Psoas muscle (tissue), 8 donors: Measurements from ENCODE around the gene IL23A. TPM values are rescaled to one million over a fixed set of nuclear protein-coding genes. Genes with fewer than 3 reads are reported as not detected.

ENCODE experiments used
- ATAC-seq, 4 donors: fragments of 200-7000 bp; cut with Tn5 transposase; one replicate each; pipeline ENCODE4 v1.9.1; 2020; ENCODE audit warnings: moderate library complexity in 3 of 4, mild to moderate bottlenecking in 2 of 4
- DNase-seq, 2 donors: peaks; one replicate each; pipeline ENCODE4 v3.0.0-alpha.2; 2020
- H3K27ac ChIP-seq: fragments of 200-600 bp; one replicate; pipeline ENCODE4 v1.8.0; 2022
- H3K27me3 ChIP-seq, 3 donors: fragments of 200-600 bp in 1 of 3; one replicate each; pipeline versions ENCODE4 v1.6.1 to v1.8.0; 2013 to 2022; ENCODE audit warnings: low read length in 2 of 3, mild to moderate bottlenecking in 2 of 3, moderate library complexity in 1 of 3; ENCODE audit not compliant: insufficient read depth in 3 of 3
- H3K36me3 ChIP-seq, 2 donors: fragments of 200-600 bp in 1 of 2; one replicate each; pipeline versions ENCODE4 v1.6.1 to v1.8.0; 2013 to 2022; ENCODE audit warnings: low read depth in 1 of 2, mild to moderate bottlenecking in 1 of 2, moderate library complexity in 1 of 2; ENCODE audit not compliant: insufficient read depth in 1 of 2
- H3K4me1 ChIP-seq: fragments of 200-600 bp; one replicate; pipeline ENCODE4 v1.8.0; 2022
- H3K4me3 ChIP-seq: fragments of 200-600 bp; one replicate; pipeline ENCODE4 v1.8.0; 2022; ENCODE audit warnings: mild to moderate bottlenecking
- H3K9me3 ChIP-seq: fragments of 200-600 bp; one replicate; pipeline ENCODE4 v1.8.0; 2022
- WGBS, 3 donors: extraction: QIAGEN DNeasy Blood & Tissue Kit; methylation state at CpG; one replicate each; pipeline versions ENCODE4 v1.1.6 to v1.1.7; 2013; 5-methylcytosine and 5-hydroxymethylcytosine counted together
- intact Hi-C, 2 donors: fragments of 100-400 bp; cut with DNase I; formaldehyde crosslinking; loops; one replicate each; pipeline versions ENCODE4 v1.11.0 to v1.14.2; 2022
- polyA plus RNA-seq, 3 donors: library from polyadenylated mRNA; stranded (reverse); fragments of 200-250 nt; gene quantifications; one replicate each; pipeline ENCODE4 v1.2.3, GENCODE V29; 2013
- total RNA-seq, 4 donors: library from RNA; stranded (reverse); fragmentation: NEBNext Ultra II Directional in 2 of 4; extraction: Animal tissue kit (Norgen Biotek cat#: 25700) in 2 of 4; gene quantifications; one replicate each; pipeline versions ENCODE4 v1.2.1 to v1.2.4, GENCODE V29; 2021 to 2023
- TF ChIP-seq, protein P1 (sequence below): fragments of 200-600 bp; IDR thresholded peaks from one replicate; pipeline ENCODE4 v1.8.0; 2022; ENCODE audit warnings: antibody characterized with exemption
- donor health status: healthy with polysubstance abuse.
- donor health status: DM: no; HTN: no; CAD: no; lungs with moderate emphysema.
- donor health status: Bipolar disorder and iron deficiency.
- donor health status: healthy.
- donor health status: DM: yes; HTN: yes; CAD: no.
- donor health status: DM: no; HTN: no; CAD: no.
- donor health status: DM: no; HTN: no; CAD: no.
- donor health status: DM: yes; HTN: yes; CAD: no.

IL23A gene
- total and polyA plus RNA-seq, 7 donors: 0.32 to 0.68 (median 0.57) TPM; not detected in 4

DNA sequence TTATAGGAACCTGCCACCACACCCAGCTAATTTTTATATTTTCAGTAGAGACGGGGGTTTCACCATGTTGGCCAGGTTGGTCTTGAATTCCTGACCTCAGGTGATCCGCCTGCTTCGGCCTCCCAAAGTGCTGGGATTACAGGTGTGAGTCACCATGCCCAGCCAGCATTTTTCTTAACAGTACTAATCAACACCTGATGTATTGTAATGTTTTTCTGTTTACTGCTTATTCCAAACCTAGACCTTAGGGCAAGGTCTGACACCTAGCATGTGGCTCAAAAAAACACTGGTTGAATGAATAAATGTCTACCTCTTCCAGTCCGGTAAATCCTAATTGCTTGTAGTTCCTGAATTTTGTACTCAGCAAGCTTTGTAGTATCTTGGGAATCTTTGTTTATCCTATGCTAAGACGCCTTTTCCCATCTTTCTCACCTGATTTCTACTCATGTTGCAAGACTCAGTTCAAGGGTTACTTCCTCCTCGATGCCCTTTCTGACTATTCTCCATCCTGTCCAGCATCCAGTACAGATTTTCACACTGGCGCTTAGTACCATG lies 7.7 kb upstream of the IL23A start:
- H3K4me3 ChIP-seq: no peak overlapping the region
- peaks cover 0 to 42% of the 10 kb centered on the region in 2 donors for H3K36me3 ChIP-seq
- H3K4me1 ChIP-seq: peaks cover 6% of the 10 kb centered on the region
- ATAC-seq (no peak), DNase-seq (no peak)
- TF ChIP-seq, protein P1, sequence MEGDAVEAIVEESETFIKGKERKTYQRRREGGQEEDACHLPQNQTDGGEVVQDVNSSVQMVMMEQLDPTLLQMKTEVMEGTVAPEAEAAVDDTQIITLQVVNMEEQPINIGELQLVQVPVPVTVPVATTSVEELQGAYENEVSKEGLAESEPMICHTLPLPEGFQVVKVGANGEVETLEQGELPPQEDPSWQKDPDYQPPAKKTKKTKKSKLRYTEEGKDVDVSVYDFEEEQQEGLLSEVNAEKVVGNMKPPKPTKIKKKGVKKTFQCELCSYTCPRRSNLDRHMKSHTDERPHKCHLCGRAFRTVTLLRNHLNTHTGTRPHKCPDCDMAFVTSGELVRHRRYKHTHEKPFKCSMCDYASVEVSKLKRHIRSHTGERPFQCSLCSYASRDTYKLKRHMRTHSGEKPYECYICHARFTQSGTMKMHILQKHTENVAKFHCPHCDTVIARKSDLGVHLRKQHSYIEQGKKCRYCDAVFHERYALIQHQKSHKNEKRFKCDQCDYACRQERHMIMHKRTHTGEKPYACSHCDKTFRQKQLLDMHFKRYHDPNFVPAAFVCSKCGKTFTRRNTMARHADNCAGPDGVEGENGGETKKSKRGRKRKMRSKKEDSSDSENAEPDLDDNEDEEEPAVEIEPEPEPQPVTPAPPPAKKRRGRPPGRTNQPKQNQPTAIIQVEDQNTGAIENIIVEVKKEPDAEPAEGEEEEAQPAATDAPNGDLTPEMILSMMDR: no peak
- intact Hi-C loops: loop anchor here in 1 of 2 donors (10.0 kb wide), 1 partner anchor 134 kb away; the partner anchor contains the start of gene SPRYD4
- no peaks in the 10 kb centered on the region for H3K27me3 ChIP-seq
- 94 to 97% (median 94%) methylated on average over 7 of the region's 7 CpGs for WGBS, 3 donors
- H3K9me3 ChIP-seq: no peaks in the 10 kb centered on the region
- H3K27ac ChIP-seq: no peak overlapping the region

DNA sequence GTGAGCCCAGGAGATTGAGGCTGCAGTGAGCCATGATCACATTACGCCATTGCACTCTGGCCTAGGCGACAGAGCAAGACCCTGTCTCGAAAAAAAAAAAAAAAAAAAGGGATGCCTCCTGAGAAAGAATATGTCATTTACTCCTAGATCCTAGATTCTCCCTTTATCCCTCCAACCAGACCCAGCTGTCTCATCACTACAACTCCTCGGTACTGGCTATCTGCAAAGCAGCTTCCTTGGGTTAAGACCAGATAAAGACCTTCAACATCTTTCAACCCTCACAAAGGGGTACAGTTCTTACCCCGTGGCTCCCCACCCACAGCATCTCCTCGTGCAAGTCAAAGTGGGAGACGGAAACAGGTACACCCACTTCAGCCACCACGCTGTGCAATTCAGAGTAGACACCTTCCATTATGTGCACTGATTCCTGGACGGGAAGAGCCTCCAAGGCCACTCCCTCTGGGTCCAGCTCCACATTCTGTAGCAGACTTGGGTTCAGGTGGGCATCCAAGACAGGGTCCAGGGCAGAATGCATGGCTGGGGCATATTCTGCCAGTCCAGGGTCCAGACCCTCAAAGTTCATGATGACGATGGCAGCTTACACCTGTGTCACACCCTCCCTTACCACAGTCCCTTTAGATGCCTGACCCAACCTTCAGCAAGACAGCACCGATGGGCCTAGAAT lies 6.0 kb upstream of the IL23A start:
- H3K27ac ChIP-seq: peak overlapping the region; percentile 97
- peaks cover 0 to 26% of the 10 kb centered on the region in 2 donors for H3K36me3 ChIP-seq
- peak overlapping the region; percentile 94 for H3K4me3 ChIP-seq
- ATAC-seq (no peak), DNase-seq (no peak)
- intact Hi-C loops: loop anchor here in 1 of 2 donors (10.0 kb wide), 1 partner anchor 132 kb away; the partner anchor contains the start of gene SPRYD4
- H3K4me1 ChIP-seq: peaks cover 6% of the 10 kb centered on the region
- H3K9me3 ChIP-seq: no peaks in the 10 kb centered on the region
- TF ChIP-seq, protein P1: no peak
- 90 to 95% (median 95%) methylated on average over 10 to 11 of the region's 11 CpGs for WGBS, 3 donors
- H3K27me3 ChIP-seq: no peaks in the 10 kb centered on the region

DNA sequence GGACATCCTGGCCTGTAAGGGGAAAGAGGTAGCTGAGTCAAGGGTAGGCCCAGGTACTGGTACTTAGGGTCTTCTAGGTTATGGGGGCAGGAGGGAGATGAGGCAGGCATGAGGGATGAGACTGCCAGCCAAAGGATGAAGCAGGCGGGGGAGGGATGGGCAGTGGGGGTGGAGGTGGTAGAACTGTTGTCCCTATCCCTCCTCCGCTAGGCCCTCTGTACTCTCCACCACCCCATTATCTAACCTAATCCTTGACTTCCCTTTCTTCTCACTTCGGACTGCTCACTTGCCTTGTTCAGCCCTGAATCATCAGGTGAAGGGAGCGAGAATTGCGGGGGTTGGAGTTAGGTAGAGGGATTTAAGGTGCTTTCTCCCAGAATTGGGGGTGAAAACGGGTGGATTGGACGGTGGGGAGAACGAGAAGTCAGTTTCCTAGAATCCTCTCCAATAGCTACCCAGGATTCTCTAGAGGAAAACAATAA lies 5.4 kb upstream of the IL23A start:
- peak overlapping the region; percentile 94 for H3K4me3 ChIP-seq
- peaks cover 6% of the 10 kb centered on the region for H3K4me1 ChIP-seq
- TF ChIP-seq, protein P1: no peak
- peak overlapping the region; percentile 97 for H3K27ac ChIP-seq
- no peak for DNase-seq
- H3K27me3 ChIP-seq: no peaks in the 10 kb centered on the region
- intact Hi-C loops: loop anchor here in 1 of 2 donors (10.0 kb wide), 1 partner anchor 132 kb away; the partner anchor contains the start of gene SPRYD4
- H3K36me3 ChIP-seq: peaks cover 0 to 20% of the 10 kb centered on the region in 2 donors
- peak in 3 of 4 donors; percentile 7 to 32 (median 18) for ATAC-seq
- WGBS, 3 donors: 19 to 22% (median 20%) methylated on average over 8 of the region's 8 CpGs
- no peaks in the 10 kb centered on the region for H3K9me3 ChIP-seq

DNA sequence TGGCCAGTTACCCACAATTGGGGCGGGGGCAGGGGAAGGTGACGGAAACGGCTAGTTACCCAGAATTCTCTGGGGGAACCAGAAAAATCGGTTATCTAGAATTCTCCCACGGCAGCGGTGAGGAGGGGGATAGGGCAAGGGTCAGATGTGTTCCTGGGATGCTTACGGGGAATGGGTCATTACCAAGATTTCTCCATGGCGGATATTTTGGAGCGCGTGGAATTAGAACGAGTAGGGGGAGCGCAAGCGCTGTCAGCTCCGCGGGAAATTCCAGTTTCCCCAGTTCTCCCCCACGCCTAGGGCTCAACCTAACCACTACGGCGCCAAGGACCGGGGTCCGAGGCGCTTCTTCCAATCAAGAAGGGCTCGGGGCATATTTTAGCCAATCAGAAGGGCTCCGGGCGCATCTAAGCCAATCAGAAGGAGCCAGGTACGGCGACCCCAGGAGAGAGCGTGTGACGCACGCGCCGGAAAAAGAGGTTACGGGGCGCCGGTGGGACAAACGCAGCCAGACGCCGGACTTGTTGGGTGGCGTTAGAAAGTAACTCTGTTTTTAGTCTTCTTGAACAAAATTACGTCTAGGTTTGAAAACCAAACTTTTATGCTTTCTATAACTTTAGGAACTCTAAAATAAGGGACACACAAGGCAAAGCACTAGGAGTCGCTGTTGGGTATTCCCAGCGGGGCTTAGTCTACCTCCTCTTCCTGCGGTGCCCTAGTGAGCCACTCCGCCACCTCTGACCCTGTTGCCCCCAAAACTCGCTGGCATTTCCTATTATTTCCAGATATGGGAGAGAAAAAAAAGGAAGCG lies 4.8 kb upstream of the IL23A start, which contains the start of gene PAN2:
PAN2 (minus strand) TSS at position 322 of the 811 bp plus-strand sequence. CDS start 906 bp downstream, outside the sequence.
- TF ChIP-seq, protein P1: peak; percentile 57
- Histone ChIP-seq H3K9me3 (no peaks in the 10 kb centered on the region), H3K36me3 (peaks cover 0 to 13% of the 10 kb centered on the region in 2 donors), H3K27me3 (no peaks in the 10 kb centered on the region), H3K4me3 (peak within 1 kb of the TSS; percentile 94), H3K27ac (peak within 1 kb of the TSS; percentile 97), H3K4me1 (peaks cover 6% of the 10 kb centered on the region)
- ATAC-seq: peak; percentile 98 to 99 (median 98)
- 0% methylated on average over 45 of the region's 45 CpGs for WGBS, 3 donors
- peak; percentile 96 to 97 for DNase-seq
- intact Hi-C loops: loop anchor here in 1 of 2 donors (10.0 kb wide), 1 partner anchor 131 kb away; the partner anchor contains the start of gene SPRYD4
